ENCODE data around the gene NTF4. TPM values are rescaled to one million over a fixed set of nuclear protein-coding genes. Genes with fewer than 3 reads are reported as not detected.
A peak's percentile ranks its signal among the peaks of the same experiment; 100 is the strongest.

Gene NTF4, protein sequence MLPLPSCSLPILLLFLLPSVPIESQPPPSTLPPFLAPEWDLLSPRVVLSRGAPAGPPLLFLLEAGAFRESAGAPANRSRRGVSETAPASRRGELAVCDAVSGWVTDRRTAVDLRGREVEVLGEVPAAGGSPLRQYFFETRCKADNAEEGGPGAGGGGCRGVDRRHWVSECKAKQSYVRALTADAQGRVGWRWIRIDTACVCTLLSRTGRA
- not detected for total RNA-seq

DNA sequence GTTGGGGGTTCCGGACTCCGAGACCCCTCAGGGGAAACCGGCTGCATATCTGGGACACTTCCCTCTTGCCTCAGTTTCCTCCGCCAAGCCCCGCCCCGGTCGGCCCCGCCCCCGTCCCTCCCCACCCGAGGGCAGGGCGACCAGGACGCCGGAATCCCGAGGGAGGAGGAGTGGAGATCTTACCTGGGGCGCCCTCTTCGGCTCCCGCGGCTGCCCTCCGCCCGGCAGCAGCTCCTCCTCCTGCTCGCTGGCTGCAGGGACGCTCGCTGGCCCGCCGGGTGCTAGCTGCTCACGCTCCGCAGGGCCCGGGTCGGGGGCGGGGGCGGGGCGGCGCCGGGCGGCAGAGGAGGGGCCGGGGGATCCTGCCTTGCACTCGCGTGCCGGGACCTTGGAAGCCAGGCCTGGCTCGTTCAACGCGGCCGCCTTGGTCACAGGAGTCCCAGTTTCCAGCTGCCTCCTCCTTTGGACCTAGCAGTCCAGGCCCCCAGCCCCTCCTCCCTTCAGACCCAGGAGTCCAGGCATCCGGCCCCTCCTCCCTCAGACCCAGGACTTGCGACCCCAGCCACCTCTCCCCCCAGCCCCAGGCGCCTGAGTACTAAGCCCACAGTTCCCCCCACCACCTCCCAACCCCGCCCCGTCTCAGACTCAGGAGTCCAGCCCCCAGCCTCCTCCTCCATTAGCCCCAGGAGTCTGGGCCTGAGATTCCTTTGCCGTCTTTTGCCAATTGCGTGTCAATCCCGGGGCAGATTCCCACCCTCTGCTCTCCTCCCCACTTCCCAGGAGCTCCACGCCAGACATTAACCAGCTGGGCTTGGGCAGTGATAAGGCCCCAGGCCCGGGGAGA is at the start of gene NTF4:
TSS of gene NTF4 (minus strand) at position 51 of the 844 bp plus-strand sequence. CDS start 2,821 bp downstream, outside the sequence.
- H3K9me3 Mint-ChIP-seq, result peaks cover 3% of the 10 kb centered on the region
- POLR2A ChIA-PET, result no interaction called here
- no peaks in the 10 kb centered on the region for H3K4me1 Mint-ChIP-seq
- DNase-seq, result no peak
- H3K4me3 Mint-ChIP-seq, result no peak within 1 kb of the TSS
- H3K27ac Mint-ChIP-seq, result no peak within 1 kb of the TSS
- H3K27me3 Mint-ChIP-seq, result peaks cover 82% of the 10 kb centered on the region
- no peak for ATAC-seq (ENCODE audit: low read depth)
- no peaks in the 10 kb centered on the region for H3K36me3 Mint-ChIP-seq

DNA sequence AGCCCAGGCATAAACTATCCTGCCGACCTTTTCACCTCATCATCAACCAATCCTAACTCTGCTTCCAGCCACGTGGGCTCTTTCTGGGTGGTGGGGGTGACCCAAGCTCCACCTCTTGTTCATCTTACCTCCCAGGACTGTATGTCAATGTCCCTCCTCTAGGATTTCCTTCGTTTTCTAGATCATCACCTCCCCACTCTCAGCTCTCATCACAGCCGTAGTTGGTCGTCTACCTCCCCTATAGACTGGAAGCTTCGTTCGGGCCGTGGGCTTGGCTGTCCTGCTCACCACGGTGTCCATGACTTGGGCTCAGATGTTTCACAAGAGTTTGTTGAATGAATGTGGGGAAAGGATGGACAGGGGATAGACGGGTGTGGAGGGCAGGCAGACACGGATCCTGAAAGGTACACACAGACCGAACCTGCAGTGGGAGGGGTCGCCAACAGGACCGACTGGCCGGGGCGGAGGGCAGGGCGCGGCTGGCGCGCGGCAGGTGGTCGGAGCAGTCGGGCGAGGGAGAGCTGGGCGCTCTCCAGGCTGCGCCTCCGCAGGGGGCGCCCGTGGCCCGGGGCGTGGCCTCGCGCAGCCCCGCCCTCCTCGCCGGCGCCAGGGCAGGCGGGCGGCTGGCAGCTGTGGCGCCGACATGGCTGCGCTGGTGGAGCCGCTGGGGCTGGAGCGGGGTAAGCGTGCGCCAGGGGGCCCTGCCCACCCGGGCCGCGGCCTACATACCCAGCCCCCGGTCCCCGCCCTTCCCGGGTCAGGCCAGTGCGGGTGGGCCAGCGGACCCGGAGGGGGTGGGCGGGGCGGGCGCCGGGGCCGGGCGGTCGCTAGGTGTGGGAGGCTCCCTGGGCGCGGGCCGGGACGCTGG is 49.4 kb upstream of the NTF4 start, which contains the start of gene LIN7B:
TSS of gene LIN7B (plus strand) at position 609 of the 868 bp plus-strand sequence. CDS start at position 644, 35 bp downstream.
- H3K9me3 Mint-ChIP-seq, result no peaks in the 10 kb centered on the region
- H3K36me3 Mint-ChIP-seq, result peaks cover 7% of the 10 kb centered on the region
- peak within 1 kb of the TSS; percentile 30 for H3K27ac Mint-ChIP-seq
- peaks cover 15% of the 10 kb centered on the region for H3K4me1 Mint-ChIP-seq
- no peaks in the 10 kb centered on the region for H3K27me3 Mint-ChIP-seq
- POLR2A ChIA-PET, result interaction anchor here (0.6 to 2.3 kb wide), 5 partner anchors 12 to 31 kb away, joined by 3 to 11 read pairs (median 5); no protein-coding TSS in a partner anchor
- ATAC-seq (ENCODE audit: low read depth), result peak; percentile 63
- peak within 1 kb of the TSS; percentile 91 for H3K4me3 Mint-ChIP-seq
- DNase-seq, result peak; percentile 96

DNA sequence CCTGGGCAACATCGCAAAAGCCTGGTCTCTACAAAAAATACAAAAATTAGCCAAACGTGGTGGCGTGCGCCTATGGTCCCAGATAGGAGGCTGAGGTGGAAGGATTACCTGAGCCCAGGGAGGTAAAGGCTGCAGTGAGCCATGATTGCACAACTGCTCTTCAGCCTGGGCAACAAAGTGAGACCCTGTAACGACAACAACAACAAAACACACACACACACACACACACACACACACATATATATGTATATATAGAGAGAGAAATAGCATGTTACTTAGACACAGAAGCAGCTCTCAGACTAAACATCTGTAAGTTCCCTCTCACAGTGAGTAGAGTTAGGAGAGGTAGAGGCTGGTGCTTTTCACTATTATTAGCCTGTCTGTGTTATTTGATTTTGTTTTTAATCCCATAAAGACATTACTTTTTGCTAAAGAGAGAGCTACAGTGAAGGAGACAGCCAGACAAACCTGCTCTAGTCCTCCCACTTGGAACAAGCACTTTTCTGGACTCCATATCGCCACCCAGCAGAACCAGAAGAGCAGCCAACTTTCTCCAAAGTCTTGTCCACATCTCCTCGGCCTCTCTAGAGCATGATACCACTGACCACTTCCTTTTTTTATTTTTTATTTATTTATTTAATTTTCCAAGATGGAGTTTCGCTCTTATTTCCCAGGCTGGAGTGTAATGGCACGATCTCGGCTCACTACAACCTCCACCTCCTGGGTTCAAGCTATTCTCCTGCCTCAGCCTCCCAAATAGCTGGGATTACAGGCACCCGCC is 46.8 kb upstream of the NTF4 start:
- ATAC-seq (ENCODE audit: low read depth) (no peak), DNase-seq (no peak)
- no peaks in the 10 kb centered on the region for H3K27me3 Mint-ChIP-seq
- POLR2A ChIA-PET, result interaction anchor here (1.1 kb wide), 1 partner anchor 23 kb away, joined by 4 read pairs; no protein-coding TSS in a partner anchor
- H3K27ac Mint-ChIP-seq, result no peak overlapping the region
- peaks cover 12% of the 10 kb centered on the region for H3K4me1 Mint-ChIP-seq
- H3K36me3 Mint-ChIP-seq, result peaks cover 16% of the 10 kb centered on the region
- no peaks in the 10 kb centered on the region for H3K9me3 Mint-ChIP-seq
- H3K4me3 Mint-ChIP-seq, result no peak overlapping the region

DNA sequence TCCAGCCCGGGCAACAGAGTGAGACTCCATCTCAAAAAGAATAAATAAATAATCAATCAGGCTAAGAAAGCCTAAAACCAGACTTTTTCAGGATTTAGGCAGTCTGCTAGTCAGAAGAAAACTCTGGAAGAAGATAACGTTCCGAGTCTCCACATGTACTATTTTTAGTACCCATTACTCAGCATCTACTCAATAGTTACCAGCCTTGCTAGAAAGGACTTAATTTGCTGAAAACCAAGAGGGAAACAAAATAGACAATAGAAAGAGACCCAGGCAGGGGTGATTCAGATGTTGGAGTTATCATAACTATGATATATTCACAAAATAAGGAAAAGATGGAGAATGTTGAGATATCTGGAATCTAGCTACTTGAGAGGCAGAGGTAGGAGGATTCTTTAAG is 45.9 kb upstream of the NTF4 start:
- H3K27ac Mint-ChIP-seq, result no peak overlapping the region
- H3K27me3 Mint-ChIP-seq, result no peaks in the 10 kb centered on the region
- POLR2A ChIA-PET, result interaction anchor here (1.1 kb wide), 1 partner anchor 23 kb away, joined by 4 read pairs; no protein-coding TSS in a partner anchor
- ATAC-seq (ENCODE audit: low read depth) (no peak), DNase-seq (no peak)
- H3K36me3 Mint-ChIP-seq, result peaks cover 18% of the 10 kb centered on the region
- no peaks in the 10 kb centered on the region for H3K9me3 Mint-ChIP-seq
- peaks cover 12% of the 10 kb centered on the region for H3K4me1 Mint-ChIP-seq
- H3K4me3 Mint-ChIP-seq, result no peak overlapping the region

DNA sequence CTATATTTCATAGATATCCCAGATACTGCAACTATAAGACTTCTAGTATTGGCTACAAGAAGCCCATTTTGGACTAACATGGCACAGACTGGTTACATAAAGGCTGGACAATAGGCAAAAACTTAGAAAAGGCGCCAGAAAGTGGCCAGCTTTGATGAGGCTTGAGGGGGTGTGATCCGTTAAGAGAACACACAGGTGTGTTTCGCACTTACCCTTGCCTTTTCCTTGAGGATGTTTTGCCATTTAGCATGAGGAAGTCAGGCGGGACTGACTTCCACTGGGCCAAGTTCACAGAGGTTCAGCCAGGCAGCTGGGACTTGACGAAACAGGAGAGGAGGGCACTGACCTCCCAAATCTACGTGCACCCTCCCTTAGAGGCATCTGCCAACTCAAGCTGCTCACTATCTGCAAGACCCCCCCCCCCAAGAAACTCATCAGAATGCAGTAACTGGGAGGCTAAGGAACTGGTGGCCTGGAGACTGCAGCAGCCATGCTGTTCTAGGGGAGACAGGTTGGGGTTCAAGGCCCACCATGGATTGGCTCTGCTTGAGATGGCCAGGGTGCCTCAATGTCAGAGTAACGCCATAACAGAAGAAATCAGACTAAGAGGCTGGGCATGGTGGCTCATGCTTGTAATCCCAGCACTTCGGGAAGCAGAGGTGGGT is 45.1 kb upstream of the NTF4 start:
- H3K4me1 Mint-ChIP-seq, result peaks cover 13% of the 10 kb centered on the region
- POLR2A ChIA-PET, result no interaction called here
- ATAC-seq (ENCODE audit: low read depth), result no peak
- no peak for DNase-seq
- no peak overlapping the region for H3K27ac Mint-ChIP-seq
- no peaks in the 10 kb centered on the region for H3K9me3 Mint-ChIP-seq
- H3K27me3 Mint-ChIP-seq, result no peaks in the 10 kb centered on the region
- peaks cover 21% of the 10 kb centered on the region for H3K36me3 Mint-ChIP-seq
- H3K4me3 Mint-ChIP-seq, result no peak overlapping the region

DNA sequence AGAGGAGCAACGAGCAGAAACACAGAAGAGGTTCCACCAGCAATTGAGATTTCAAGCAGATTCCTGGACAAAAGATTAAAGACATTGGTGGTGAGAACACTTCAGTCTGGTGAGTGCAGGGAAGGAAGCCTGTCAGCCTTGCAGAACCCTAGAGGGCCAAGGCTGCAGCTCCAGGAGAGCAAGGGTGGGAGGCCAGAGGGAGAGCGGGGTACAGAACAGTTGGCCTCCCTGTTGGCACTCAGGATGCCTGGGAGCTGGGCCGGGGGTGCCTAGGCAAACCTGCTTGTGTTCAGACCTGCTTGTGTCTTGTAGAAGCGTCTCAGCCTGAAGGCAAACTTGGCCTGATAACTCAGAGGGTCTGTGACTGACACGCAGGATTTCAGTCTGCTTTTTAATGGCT is 44.4 kb upstream of the NTF4 start:
- ATAC-seq (ENCODE audit: low read depth) (no peak), DNase-seq (no peak)
- Mint-ChIP-seq H3K27me3 (no peaks in the 10 kb centered on the region), H3K36me3 (peaks cover 21% of the 10 kb centered on the region), H3K9me3 (no peaks in the 10 kb centered on the region), H3K4me3 (no peak overlapping the region), H3K27ac (no peak overlapping the region), H3K4me1 (peaks cover 14% of the 10 kb centered on the region)
- POLR2A ChIA-PET, result no interaction called here

DNA sequence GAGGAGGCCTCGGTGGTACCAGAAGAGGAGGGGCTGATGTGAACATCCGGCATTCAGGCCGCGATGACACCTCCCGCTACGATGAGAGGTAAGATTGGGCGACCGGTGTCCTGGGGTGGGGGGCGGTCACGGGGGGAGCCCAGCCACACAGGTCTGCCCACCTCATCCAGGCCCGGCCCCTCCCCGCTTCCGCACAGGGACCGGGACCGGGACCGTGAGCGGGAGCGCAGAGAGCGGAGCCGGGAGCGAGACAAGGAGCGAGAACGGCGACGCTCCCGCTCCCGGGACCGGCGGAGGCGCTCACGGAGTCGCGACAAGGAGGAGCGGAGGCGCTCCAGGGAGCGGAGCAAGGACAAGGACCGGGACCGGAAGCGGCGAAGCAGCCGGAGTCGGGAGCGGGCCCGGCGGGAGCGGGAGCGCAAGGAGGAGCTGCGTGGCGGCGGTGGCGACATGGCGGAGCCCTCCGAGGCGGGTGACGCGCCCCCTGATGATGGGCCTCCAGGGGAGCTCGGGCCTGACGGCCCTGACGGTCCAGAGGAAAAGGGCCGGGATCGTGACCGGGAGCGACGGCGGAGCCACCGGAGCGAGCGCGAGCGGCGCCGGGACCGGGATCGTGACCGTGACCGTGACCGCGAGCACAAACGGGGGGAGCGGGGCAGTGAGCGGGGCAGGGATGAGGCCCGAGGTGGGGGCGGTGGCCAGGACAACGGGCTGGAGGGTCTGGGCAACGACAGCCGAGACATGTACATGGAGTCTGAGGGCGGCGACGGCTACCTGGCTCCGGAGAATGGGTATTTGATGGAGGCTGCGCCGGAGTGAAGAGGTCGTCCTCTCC is 43.2 kb upstream of the NTF4 start:
- Mint-ChIP-seq H3K27ac (no peak overlapping the region), H3K36me3 (peaks cover 21% of the 10 kb centered on the region), H3K9me3 (no peaks in the 10 kb centered on the region), H3K4me3 (no peak overlapping the region), H3K27me3 (no peaks in the 10 kb centered on the region), H3K4me1 (peaks cover 7% of the 10 kb centered on the region)
- POLR2A ChIA-PET, result no interaction called here
- no peak for DNase-seq
- ATAC-seq (ENCODE audit: low read depth), result no peak

DNA sequence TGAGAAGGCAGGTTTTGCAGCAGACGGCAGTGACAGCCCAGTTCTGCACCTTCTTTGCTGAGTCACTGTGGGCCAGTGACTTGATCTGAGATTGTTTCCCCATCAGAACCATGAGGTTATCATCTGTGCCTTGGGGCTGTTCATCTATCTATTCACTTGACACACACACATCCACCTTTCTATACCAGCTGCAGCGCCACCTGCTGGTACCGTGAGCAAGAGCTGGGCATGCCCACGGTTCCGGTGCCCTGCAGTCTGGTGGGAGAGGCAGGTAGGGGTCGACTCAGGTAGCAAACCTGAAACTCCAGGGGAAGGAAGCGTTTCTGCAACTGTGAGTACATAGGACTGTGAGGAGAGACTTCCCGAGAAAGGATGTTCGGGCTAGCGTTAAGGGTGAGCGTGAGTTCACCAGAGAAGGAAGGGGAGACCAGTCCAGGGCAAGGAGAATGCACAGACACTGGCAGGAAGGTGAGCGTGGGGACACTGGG is 42.1 kb upstream of the NTF4 start:
- POLR2A ChIA-PET, result interaction anchor here (0.7 to 1.3 kb wide), 2 partner anchors 9 to 21 kb away, joined by 3 read pairs; no protein-coding TSS in a partner anchor
- Mint-ChIP-seq H3K27me3 (no peaks in the 10 kb centered on the region), H3K4me3 (no peak overlapping the region), H3K9me3 (no peaks in the 10 kb centered on the region), H3K4me1 (peaks cover 7% of the 10 kb centered on the region), H3K36me3 (peaks cover 21% of the 10 kb centered on the region), H3K27ac (no peak overlapping the region)
- ATAC-seq (ENCODE audit: low read depth) (peak; percentile 70), DNase-seq (peak; percentile 72)

DNA sequence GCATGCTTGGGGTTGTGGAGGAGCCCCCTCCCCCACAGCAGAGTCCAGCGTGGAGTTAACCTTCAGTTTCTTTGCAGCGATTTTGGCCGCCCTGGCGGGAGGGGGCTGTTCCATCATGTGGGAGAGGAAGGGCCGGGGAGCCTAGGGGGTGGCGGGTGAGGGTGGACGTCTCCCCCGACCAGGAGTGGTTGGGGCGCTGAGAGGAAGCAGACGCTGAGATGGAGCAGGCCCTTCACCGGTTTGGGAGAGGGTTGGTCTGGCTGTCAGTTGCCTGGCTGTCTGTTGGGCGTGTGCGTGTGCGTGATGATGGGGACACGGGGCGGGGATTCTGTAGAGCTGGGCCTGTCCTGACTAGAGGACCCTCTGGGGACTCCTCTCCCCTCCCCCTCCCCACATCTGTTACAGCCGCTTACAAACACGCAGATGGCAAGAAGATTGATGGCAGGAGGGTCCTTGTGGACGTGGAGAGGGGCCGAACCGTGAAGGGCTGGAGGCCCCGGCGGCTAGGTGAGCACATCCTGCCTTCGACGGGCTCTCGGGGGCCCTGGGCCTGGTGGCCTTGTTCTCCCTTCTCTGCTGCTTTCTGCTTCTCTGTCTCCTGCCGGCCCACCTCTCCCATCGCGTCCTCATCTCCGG is 39.7 kb upstream of the NTF4 start:
- peaks cover 7% of the 10 kb centered on the region for H3K4me1 Mint-ChIP-seq
- H3K36me3 Mint-ChIP-seq, result peaks cover 26% of the 10 kb centered on the region
- POLR2A ChIA-PET, result no interaction called here
- H3K27ac Mint-ChIP-seq, result no peak overlapping the region
- DNase-seq, result no peak
- H3K4me3 Mint-ChIP-seq, result no peak overlapping the region
- no peak for ATAC-seq (ENCODE audit: low read depth)
- no peaks in the 10 kb centered on the region for H3K9me3 Mint-ChIP-seq
- H3K27me3 Mint-ChIP-seq, result no peaks in the 10 kb centered on the region

DNA sequence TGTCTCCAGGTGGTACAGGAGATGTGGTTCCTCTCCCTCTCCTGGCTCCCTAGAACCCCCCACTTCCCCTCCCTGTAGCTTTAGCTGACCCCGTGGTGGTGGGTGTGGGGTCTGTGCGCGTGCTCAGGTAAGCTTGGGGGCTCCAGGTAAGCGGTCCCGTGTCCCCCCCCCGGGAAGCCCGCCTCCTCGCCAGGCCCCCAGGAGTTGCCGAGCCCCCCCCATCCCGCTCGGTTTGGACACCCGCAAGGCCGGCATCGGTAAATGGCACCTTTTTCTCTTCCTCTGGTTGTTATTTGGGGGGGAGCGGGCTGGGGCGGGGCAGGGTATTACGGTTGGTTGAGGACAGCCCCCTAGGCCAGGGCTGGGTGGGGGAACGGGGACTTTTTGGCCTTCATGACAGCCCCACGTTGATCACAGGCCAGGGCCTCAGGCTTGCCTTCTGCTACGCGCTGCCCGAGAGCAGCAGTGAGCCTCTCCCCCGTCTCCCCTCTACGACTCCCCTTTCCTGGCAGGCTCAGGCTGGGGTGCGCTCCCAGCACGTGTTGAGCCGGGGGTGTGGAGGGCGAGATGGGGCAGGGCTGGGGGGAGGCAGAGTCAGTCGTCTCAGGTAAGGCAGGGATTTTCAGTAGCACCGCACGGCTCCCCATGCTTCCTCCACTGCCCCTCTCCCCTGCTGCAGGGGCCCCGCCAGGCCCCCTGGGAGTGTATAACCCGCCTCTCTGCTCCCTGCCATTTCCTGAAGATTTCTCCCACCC is 38.9 kb upstream of the NTF4 start:
- Mint-ChIP-seq H3K27ac (no peak overlapping the region), H3K27me3 (no peaks in the 10 kb centered on the region), H3K9me3 (no peaks in the 10 kb centered on the region), H3K36me3 (peaks cover 23% of the 10 kb centered on the region), H3K4me3 (no peak overlapping the region), H3K4me1 (peaks cover 7% of the 10 kb centered on the region)
- DNase-seq (no peak), ATAC-seq (ENCODE audit: low read depth) (no peak)
- POLR2A ChIA-PET, result no interaction called here

Data from activated naive CD8-positive, alpha-beta T cell treated with anti-CD3 and anti-CD28 coated beads, Interleukin-2, amount 10 ng/mL, durations not matched to agents 7 days and 5 days (primary cell).